HCT116 (cell line): ENCODE measurements around the gene ABI1. TPM values are rescaled to one million over a fixed set of nuclear protein-coding genes. Genes with fewer than 3 reads are reported as not detected.

Source experiments
- ATAC-seq: fragments of 200-7000 bp; cut with Tn5 transposase; 2 replicates; pipeline ENCODE4 v1.9.1; 2020; ENCODE audit warnings: mild to moderate bottlenecking, moderate library complexity
- BruUV-seq: library from RNA; stranded (reverse); fragments of 400-500 nt; replicated peaks from 2 replicates; lab custom pipeline; 2021; lab: Mats Ljungman, UMichigan
- CTCF ChIA-PET: fragments of 300-600 bp; sonication (Branson Sonifier 250); formaldehyde crosslinking; loops from one replicate; lab custom pipeline; 2021; ENCODE audit warnings: antibody characterized with exemption; lab: Charles Lee
- POLR2A ChIA-PET: fragments of 300-600, 350-600 bp; sonication (Branson Sonifier 250); formaldehyde crosslinking; loops from one replicate; lab custom pipeline; 2021; ENCODE audit warnings: antibody characterized with exemption; lab: Charles Lee
- RAD21 ChIA-PET, 2 experiments: fragments of 300-600 bp; sonication (Branson Sonifier 250); formaldehyde crosslinking; loops; one replicate each; lab custom pipeline; 2023; ENCODE audit warnings: low total read pairs in 2 of 2; ENCODE audit not compliant: uncharacterized antibody in 2 of 2, unreplicated experiment in 2 of 2, low non-redundant PET in 1 of 2; lab: Charles Lee
- DNase-seq: peaks from one replicate; pipeline ENCODE4 v3.0.0-alpha.2; 2010; ENCODE audit warnings: low read depth, low spot score
- H2AFZ ChIP-seq: fragments of 200-600 bp; shearing (Covaris generic), sonication (generic); 2 replicates; pipeline ENCODE4 v1.6.1; 2017; ENCODE audit warnings: low read depth, mixed run types, mixed read lengths, antibody characterized with exemption, low read length; ENCODE audit not compliant: poor library complexity, severe bottlenecking
- H3K27ac ChIP-seq: 2 replicates; pipeline ENCODE4 v1.5.1; 2012; ENCODE audit warnings: low read depth, low read length
- H3K27me3 ChIP-seq: fragments of 200-600 bp; sonication (generic); 2 replicates; pipeline ENCODE4 v1.6.1; 2016; ENCODE audit warnings: mixed run types, low read length, mixed read lengths; ENCODE audit not compliant: insufficient read depth
- H3K36me3 ChIP-seq, 2 experiments: fragments of 200-500 bp in 1 of 2; fragments of 200-600 bp in 1 of 2; sonication (Bioruptor generic) in 1 of 2; sonication (generic) in 1 of 2; 2 replicates each; pipeline versions ENCODE4 v1.5.1 to v1.6.1; 2014 to 2016; ENCODE audit warnings: low read length in 2 of 2, inconsistent platforms in 1 of 2, mixed read lengths in 1 of 2, mixed run types in 1 of 2; ENCODE audit not compliant: insufficient read depth in 2 of 2, control insufficient read depth in 1 of 2
- H3K4me1 ChIP-seq, 2 experiments: fragments of 200-600 bp in 1 of 2; sonication (generic) in 1 of 2; 2 replicates each; pipeline versions ENCODE4 v1.5.1 to v1.6.1; 2012 to 2017; ENCODE audit warnings: low read length in 2 of 2, inconsistent platforms in 1 of 2, mild to moderate bottlenecking in 1 of 2, mixed read lengths in 1 of 2, mixed run types in 1 of 2, moderate library complexity in 1 of 2; ENCODE audit not compliant: insufficient read depth in 2 of 2, control insufficient read depth in 1 of 2
- H3K4me2 ChIP-seq: fragments of 200-600 bp; sonication (generic); 2 replicates; pipeline ENCODE4 v1.6.1; 2017; ENCODE audit warnings: mixed run types, low read length, mixed read lengths
- H3K4me3 ChIP-seq, 2 experiments: fragments of 200-600 bp in 1 of 2; sonication (generic) in 1 of 2; replicated peaks in 1 of 2; 2 replicates each; pipeline ENCODE4 v1.5.1; 2011 to 2016; ENCODE audit warnings: low read length in 2 of 2, control low read depth in 1 of 2, low read depth in 1 of 2, mild to moderate bottlenecking in 1 of 2, mixed read lengths in 1 of 2, mixed run types in 1 of 2
- H3K79me2 ChIP-seq: fragments of 200-600 bp; sonication (generic); 2 replicates; pipeline ENCODE4 v1.6.1; 2017; ENCODE audit warnings: mild to moderate bottlenecking, mixed run types, low read length, moderate library complexity, mixed read lengths; ENCODE audit not compliant: insufficient read depth
- H3K9ac ChIP-seq: fragments of 200-600 bp; sonication (generic); 2 replicates; pipeline ENCODE4 v1.6.1; 2016; ENCODE audit warnings: low read length, mixed read lengths
- H3K9me2 ChIP-seq: fragments of 200-600 bp; sonication (generic), shearing (Covaris generic); 2 replicates; pipeline ENCODE4 v1.6.1; 2017; ENCODE audit warnings: mixed run types, mild to moderate bottlenecking, moderate library complexity; ENCODE audit not compliant: insufficient read depth
- H3K9me3 ChIP-seq, 2 experiments: fragments of 200-500 bp in 1 of 2; fragments of 200-600 bp in 1 of 2; sonication (Bioruptor generic) in 1 of 2; sonication (generic) in 1 of 2; 2 replicates each; pipeline ENCODE4 v1.6.1; 2014 to 2017; ENCODE audit warnings: low read length in 2 of 2, mixed read lengths in 2 of 2, inconsistent platforms in 1 of 2, low read depth in 1 of 2, mild to moderate bottlenecking in 1 of 2, mixed run types in 1 of 2, moderate library complexity in 1 of 2; ENCODE audit not compliant: control insufficient read depth in 1 of 2, insufficient read depth in 1 of 2
- H4K20me1 ChIP-seq: fragments of 200-600 bp; sonication (generic), shearing (Covaris generic); 2 replicates; pipeline ENCODE4 v1.6.1; 2017; ENCODE audit warnings: mixed run types, mild to moderate bottlenecking, moderate library complexity; ENCODE audit not compliant: insufficient read depth
- CBX3 ChIP-seq: IDR thresholded peaks from 2 replicates; pipeline ENCODE4 v1.6.1; 2012; ENCODE audit warnings: low read depth
- EGR1 ChIP-seq: IDR thresholded peaks from 2 replicates; pipeline ENCODE4 v1.6.1; 2012; ENCODE audit warnings: low read depth
- EZH2 ChIP-seq: fragments of 200-600 bp; sonication (generic); IDR thresholded peaks from 2 replicates; pipeline ENCODE4 v1.6.1; 2017; ENCODE audit warnings: antibody characterized with exemption, mixed run types
- FOSL1 ChIP-seq: IDR thresholded peaks from 2 replicates; pipeline ENCODE4 v1.6.1; 2012; ENCODE audit warnings: low read depth
- POLR2A ChIP-seq: IDR thresholded peaks from 2 replicates; pipeline ENCODE4 v1.7.0; 2011; ENCODE audit warnings: borderline replicate concordance; ENCODE audit not compliant: insufficient read depth, insufficient read length; ENCODE audit errors: extremely low read depth
- RAD21 ChIP-seq: IDR thresholded peaks from 2 replicates; pipeline ENCODE4 v1.6.1; 2012; ENCODE audit warnings: low read depth, mild to moderate bottlenecking
- SIN3A ChIP-seq: IDR thresholded peaks from 2 replicates; pipeline ENCODE4 v1.6.1; 2012; ENCODE audit warnings: low read depth
- SP1 ChIP-seq: IDR thresholded peaks from 2 replicates; pipeline ENCODE4 v1.6.1; 2012; ENCODE audit warnings: low read depth
- YY1 ChIP-seq: IDR thresholded peaks from 2 replicates; pipeline ENCODE4 v1.6.1; 2011; ENCODE audit warnings: low read length, low read depth, moderate library complexity, mild to moderate bottlenecking; ENCODE audit not compliant: insufficient replicate concordance; ENCODE audit errors: extremely low read depth
- intact Hi-C: fragments of 100-400 bp; cut with micrococcal nuclease; formaldehyde crosslinking; loops from 2 replicates; pipeline ENCODE4 v1.10.0; 2022
- total RNA-seq: library from RNA; stranded (reverse); gene quantifications from one replicate; pipeline ENCODE4 v1.2.1, GENCODE V29; 2021; ENCODE audit not compliant: unreplicated experiment
- TF ChIP-seq, protein P1 (sequence below), 3 experiments: fragments of 200-600 bp in 1 of 3; sonication (generic) in 1 of 3; IDR thresholded peaks in 2 of 3; conservative IDR thresholded peaks in 1 of 3; 2 replicates each; pipeline ENCODE4 v1.5.1; 2012 to 2017; ENCODE audit warnings: low read depth in 2 of 3, low read length in 2 of 3, antibody characterized with exemption in 1 of 3, borderline replicate concordance in 1 of 3, control low read depth in 1 of 3, mild to moderate bottlenecking in 1 of 3, mixed read lengths in 1 of 3, mixed run types in 1 of 3, moderate library complexity in 1 of 3; ENCODE audit not compliant: insufficient read depth in 1 of 3

The ABI1 gene
- total RNA-seq, 1 experiment from 2014 or later: 34.8 TPM

DNA sequence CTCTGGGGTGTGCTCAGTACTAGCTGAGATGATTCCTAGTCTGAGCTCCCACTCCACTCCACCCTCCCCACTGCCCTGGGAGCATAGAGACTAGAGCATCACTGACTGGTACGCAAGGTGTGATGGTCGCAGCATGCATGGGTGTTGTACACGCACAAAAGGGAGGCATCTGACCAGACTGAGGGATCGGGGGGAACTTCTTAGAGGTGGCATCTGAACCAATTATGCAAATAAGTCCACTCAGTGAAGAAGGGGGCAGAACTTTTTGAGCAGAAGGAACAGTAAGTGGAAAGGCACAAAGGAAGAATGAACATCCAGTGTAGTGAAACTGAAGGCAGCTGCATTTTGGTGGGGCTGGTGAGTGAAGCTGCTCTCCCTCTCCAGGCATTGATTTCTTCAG lies 137.7 kb downstream of the ABI1 start:
- peaks cover 23 to 34% of the 10 kb centered on the region in 2 experiments; a peak in 3 of 4 replicates for H3K36me3 ChIP-seq
- H3K9me2 ChIP-seq: no peaks in the 10 kb centered on the region
- ATAC-seq: no peak
- no peaks in the 10 kb centered on the region for H3K9me3 ChIP-seq
- H3K9ac ChIP-seq: no peak overlapping the region
- ChIA-PET RAD21 (no interaction called here), CTCF (interaction anchor here (5.5 kb wide), 1 partner anchor 158 kb away, joined by 98 read pairs; no protein-coding TSS in a partner anchor), POLR2A (no interaction called here)
- no peak for TF ChIP-seq YY1
- TF ChIP-seq EGR1: no peak
- TF ChIP-seq CBX3: no peak
- no peak for TF ChIP-seq EZH2
- TF ChIP-seq FOSL1: no peak
- H3K4me3 ChIP-seq: no peak overlapping the region
- intact Hi-C loops: no loop called here
- no peak overlapping the region for H3K27ac ChIP-seq
- peaks cover 11% of the 10 kb centered on the region for H3K79me2 ChIP-seq
- peaks cover 0 to 3% of the 10 kb centered on the region in 2 experiments; a peak in 1 of 4 replicates for H3K4me1 ChIP-seq
- no peaks in the 10 kb centered on the region for H3K27me3 ChIP-seq
- DNase-seq: no peak
- H3K4me2 ChIP-seq: no peak overlapping the region
- no TSS peak for BruUV-seq
- H4K20me1 ChIP-seq: no peaks in the 10 kb centered on the region
- H2AFZ ChIP-seq: no peak overlapping the region

DNA sequence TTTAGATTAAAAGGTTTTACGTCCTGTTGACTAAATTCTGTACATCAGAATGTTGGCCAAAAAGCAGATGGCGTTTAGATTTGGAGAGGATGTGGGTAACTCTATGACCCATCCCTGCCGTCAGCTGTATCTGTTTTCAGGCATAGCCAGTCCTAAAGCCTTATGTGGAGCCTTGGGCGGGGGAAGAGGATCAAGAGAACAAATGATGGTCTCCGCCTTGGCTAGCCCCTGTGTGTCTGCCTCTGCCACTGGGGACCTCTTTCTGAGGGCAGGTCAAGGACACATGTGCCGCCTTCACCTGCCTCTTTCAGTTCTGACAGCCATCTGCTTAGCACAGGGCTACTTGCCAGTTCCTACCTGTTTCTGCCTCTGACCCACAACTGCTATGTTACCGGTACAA lies 139.2 kb downstream of the ABI1 start:
- no peaks in the 10 kb centered on the region for H3K9me2 ChIP-seq
- DNase-seq: no peak
- H3K4me1 ChIP-seq: peaks cover 0 to 3% of the 10 kb centered on the region in 2 experiments; a peak in 1 of 4 replicates
- H3K79me2 ChIP-seq: peaks cover 18% of the 10 kb centered on the region
- no peak overlapping the region for H3K27ac ChIP-seq
- RAD21 ChIA-PET: no interaction called here
- no peaks in the 10 kb centered on the region for H4K20me1 ChIP-seq
- CTCF ChIA-PET: no interaction called here
- ATAC-seq: no peak
- no peak overlapping the region for H3K9ac ChIP-seq
- BruUV-seq: no TSS peak
- H2AFZ ChIP-seq: no peak overlapping the region
- intact Hi-C loops: no loop called here
- TF ChIP-seq RAD21 (no peak), EGR1 (no peak), SIN3A (no peak), SP1 (no peak), EZH2 (no peak), POLR2A (no peak)
- TF ChIP-seq, protein P1, sequence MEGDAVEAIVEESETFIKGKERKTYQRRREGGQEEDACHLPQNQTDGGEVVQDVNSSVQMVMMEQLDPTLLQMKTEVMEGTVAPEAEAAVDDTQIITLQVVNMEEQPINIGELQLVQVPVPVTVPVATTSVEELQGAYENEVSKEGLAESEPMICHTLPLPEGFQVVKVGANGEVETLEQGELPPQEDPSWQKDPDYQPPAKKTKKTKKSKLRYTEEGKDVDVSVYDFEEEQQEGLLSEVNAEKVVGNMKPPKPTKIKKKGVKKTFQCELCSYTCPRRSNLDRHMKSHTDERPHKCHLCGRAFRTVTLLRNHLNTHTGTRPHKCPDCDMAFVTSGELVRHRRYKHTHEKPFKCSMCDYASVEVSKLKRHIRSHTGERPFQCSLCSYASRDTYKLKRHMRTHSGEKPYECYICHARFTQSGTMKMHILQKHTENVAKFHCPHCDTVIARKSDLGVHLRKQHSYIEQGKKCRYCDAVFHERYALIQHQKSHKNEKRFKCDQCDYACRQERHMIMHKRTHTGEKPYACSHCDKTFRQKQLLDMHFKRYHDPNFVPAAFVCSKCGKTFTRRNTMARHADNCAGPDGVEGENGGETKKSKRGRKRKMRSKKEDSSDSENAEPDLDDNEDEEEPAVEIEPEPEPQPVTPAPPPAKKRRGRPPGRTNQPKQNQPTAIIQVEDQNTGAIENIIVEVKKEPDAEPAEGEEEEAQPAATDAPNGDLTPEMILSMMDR (IDR thresholded peaks at IDR 0.05 in 2 of 3, conservative IDR thresholded peaks at IDR 0.05 in 1 of 3; ENCODE audit: borderline replicate concordance in 1 of 3, insufficient read depth in 1 of 3, low read depth in 2 of 3, low read length in 2 of 3): no peak
- no peaks in the 10 kb centered on the region for H3K27me3 ChIP-seq
- H3K4me2 ChIP-seq: no peak overlapping the region
- H3K9me3 ChIP-seq: no peaks in the 10 kb centered on the region
- no peak overlapping the region for H3K4me3 ChIP-seq
- peaks cover 19 to 31% of the 10 kb centered on the region in 2 experiments; a peak in 3 of 4 replicates for H3K36me3 ChIP-seq
- POLR2A ChIA-PET: no interaction called here
